ENCODE data around the gene SLC9A2.

Gene SLC9A2

DNA sequence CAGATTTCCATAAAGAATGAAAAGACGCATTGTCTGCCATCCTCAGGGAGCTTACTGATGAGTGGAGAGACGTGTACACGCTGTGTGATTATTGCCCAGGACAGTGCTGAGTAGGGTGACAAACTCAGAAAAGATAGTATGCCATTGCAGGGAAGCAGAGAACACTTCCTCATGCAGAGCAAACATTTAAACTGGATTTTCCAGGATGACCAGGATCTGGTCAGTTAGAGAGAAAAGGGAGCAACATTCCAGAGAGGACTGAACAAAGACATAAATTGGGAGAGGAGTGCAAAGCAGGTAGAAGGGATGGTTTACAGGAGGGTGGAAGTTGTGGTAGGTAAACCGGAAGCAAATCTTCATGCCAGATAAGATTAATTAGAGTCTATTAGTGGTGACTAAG, 2.3 kb downstream of the SLC9A2 start:
- no peak for DNase-seq

DNA sequence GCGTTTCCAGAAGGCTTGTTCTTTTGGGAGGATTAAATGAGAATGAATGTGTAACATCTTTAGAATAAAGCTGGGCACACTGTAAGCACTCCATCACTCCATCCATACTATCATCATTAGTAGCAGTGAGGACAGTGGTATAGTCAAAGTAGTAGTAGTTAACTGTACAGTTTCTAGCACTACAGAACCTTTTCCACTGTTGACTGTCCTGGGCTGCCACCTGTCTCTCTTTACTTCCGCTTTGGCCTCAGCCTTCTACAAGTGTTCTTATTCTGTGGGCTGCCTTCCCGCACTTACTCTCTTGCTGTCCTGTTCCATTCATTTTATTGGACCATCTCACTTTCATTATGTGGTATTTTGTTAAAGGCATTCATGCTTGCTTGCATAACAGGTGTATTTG, 3.3 kb downstream of the SLC9A2 start:
- DNase-seq: no peak

DNA sequence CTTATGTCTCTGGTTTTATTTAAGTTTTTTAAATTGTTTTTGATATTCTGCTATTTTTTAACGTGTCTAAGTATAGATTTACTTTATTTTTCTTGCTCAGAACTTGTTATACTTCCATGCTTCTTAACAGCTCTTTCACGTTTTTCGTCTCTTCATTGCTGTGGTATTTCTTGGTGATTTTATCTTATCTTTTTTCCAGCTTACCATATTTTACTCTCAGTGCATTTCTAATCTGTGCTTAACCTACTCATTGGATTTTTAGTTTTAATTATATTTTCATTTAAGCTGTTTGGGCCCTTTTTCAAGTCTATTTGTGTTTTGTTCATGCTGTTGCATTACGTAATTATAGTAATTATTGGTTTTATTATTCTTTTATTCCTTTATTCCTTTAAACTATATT, 11.1 kb downstream of the SLC9A2 start:
- no peak for DNase-seq

DNA sequence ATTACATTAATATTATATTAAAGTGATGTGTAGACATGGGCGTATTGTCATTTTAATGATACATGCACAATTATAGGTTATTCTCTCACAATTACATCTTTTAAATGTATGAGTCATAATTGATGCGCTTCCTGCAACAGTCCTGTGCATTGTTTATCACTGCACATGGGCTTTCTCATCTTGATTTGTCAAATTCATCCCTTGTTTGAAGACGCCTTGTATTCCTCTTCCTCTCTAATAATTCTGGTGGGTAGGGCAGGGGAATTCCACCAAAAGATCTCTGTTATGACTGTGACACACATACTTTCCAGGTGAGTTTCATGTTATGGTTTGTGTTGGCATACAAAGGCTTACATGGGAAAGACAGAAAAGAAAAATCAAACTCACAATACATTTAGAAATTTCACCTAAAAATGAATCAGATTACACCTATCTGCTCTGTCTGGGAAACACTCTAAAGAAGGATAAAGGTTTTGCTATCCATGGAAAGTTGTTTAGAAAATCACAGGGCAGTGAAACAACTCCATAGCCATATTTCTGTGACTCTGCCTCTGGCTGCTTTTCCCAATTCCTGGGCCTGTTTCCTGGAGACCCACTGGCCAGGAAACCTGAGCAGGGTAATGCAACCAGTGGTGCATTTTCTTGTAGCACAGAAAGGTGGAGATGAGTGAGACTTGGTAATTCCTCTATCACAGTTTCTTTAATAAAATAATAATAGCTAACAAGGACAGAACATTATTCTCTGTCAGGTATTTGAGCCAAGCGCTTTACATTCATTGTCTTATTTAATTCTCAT, 13.2 kb downstream of the SLC9A2 start:
- no peak for DNase-seq

DNA sequence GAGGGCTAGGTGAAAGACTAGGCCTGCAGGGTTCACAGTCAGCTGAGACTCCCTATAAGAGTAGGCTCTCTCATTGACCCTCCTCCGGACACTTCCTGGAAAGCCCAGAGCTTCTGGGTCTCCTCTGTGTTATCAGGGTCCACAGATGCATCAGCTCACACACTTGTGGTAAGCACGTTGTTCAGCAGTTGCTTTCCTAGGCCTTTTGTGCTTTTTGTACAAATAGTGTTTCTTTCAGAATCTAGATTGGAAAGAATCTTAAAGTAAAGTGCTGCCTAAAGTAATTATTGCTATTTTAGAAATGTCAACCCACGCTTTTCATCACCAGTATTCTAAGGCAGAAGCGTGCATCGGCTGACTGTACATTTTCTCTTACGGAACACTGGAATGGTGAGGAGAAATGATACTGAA, 15.5 kb downstream of the SLC9A2 start:
- DNase-seq: no peak

- no peak for DNase-seq
These were observed 16.0 kb downstream of the SLC9A2 start for GRCh38 chr2:102635317-102635716.

- no peak for DNase-seq
These were observed 17.0 kb downstream of the SLC9A2 start for GRCh38 chr2:102636283-102636907.

GRCh38 chr2:102637358-102637757, 18.0 kb downstream of the SLC9A2 start:
- no peak for DNase-seq

DNA sequence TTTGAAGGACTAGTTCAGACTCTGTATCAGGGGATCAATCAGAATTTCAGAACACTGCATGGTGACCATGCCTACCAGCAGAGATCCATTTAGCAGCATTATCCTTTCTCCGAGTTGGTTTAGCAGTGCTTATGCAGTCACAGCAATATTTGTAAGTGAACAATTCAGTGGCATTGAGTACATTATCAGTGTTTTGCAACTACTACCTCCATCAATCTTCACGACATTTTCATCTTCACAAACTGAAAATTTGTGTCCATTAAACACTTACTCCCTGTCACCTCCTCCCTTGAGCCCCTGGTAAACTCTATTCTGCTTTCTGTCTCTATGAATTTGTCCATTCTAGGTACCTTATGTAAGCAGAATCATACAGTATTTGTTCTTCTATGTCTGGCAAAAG, 20.1 kb downstream of the SLC9A2 start:
- no peak for DNase-seq

- no peak for DNase-seq
These were observed 32.8 kb downstream of the SLC9A2 start for GRCh38 chr2:102652126-102652525.

GRCh38 chr2:102657770-102658169, 38.4 kb downstream of the SLC9A2 start:
- no peak for DNase-seq

DNA sequence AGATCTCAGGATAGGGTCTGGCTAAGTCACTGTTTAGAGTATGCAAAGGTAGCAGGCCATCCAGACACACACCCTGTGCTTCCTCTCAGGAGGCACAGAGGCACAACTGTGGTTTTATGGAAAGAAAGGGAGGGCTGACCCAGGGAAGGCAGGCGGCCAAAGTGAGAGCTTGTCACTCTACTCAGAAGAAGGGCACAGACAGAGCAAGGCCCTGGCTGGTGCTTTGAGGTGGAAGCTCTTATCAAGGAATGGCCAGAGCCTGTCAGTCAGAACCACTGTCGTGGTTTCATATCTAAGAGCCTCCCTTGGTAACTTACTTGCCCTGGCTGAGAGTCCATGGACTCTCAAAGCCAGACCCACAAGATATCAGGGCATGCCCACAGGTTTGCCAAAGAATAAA, 40.7 kb downstream of the SLC9A2 start:
- no peak for DNase-seq

- no peak for DNase-seq
These were observed 41.2 kb downstream of the SLC9A2 start for GRCh38 chr2:102660574-102660973.

- no peak for DNase-seq
These were observed 42.5 kb downstream of the SLC9A2 start for GRCh38 chr2:102661846-102662245.

DNA sequence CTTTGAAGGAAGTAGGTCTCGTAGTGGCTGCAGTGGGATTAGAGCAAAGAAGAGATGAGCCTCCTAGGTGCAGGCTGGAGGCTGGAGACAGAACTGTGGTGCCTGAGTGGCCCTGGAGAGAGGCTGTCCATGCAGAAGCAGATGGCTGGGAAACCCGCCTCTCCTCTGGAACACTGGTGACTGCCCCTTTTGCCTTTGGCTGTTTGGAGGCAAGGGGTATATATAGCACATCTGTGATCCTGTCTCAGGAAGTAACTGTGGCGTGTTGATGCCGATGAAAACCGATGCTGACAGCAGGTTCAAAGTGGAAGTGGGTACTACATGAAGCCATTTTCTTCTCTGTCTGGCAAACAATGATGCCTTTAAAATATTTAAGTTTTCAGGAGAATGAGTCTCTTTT, 43.5 kb downstream of the SLC9A2 start:
- no peak for DNase-seq

DNA sequence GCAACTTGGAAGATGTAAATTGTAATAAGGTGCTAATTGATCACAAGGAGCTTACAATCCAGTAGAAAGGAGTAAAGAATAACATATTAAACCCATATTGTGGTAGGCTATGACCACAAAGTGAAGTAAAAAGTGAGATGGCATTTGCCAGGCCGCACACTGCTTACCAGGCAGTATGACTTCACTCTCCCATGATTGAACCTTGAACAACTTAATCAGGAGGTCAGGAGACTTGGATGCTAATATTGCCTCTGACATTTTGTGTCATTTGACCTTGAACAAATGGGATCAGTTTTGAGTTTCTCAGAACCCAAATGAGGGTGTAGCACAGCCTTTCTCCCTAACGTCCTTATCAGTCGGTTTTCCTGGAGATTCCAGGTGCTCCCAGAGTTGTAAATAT, 44.0 kb downstream of the SLC9A2 start:
- no peak for DNase-seq

GRCh38 chr2:102664471-102664909, 45.1 kb downstream of the SLC9A2 start:
- DNase-seq: no peak

DNA sequence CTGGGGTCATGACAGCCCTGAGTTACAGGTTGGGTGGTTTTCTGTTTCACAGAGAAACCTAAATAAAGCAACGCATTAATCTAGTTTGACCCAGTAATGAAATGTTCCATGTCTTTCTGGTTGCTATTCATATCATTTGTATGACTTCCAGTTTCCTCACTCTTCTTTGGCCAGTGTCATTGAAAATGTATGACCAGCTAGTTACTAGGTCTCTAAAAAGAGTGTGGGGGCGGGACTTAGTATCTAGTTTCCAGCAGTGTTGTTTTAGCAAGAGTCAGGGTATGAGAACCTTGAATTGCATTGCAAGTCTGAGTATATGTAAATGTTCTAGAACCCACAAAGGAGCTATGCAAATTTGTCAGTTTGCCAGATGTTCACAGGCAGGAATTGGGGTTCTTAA, 47.7 kb downstream of the SLC9A2 start:
- DNase-seq: no peak

- DNase-seq: no peak
These were observed 48.8 kb downstream of the SLC9A2 start for GRCh38 chr2:102668171-102668570.

GRCh38 chr2:102669401-102669800, 50.0 kb downstream of the SLC9A2 start:
- DNase-seq: no peak

DNA sequence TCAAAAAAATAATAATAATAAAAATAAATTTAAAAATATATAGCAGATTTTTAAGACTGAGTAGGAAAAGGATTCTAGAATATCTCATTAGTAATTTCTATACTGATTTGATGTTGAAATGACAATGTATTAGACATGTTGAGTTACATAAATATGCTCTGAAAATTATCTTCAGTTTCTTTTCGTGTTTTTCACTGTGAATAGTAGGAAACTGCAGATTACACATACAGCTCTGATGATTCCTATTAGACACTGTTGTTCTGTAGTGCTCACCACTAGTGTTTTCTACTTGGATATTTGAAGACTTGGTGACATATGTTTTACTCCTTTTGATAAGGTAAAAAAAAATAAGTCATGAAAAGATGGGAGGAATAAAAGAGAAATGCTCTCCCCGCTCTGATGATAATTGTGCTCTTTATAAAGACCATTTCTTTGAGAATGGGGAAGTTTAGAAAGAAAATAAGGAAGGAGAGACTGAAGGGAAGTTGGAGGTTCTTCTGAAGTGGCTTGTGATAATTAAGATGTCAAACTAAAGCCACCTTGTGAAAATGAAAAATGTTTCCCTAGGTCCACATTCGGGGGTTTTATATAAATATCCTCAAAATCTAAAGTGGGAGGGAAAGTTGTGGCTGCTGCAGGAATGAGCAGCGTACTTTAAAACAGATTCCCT, 52.9 kb downstream of the SLC9A2 start:
- no peak for DNase-seq

GRCh38 chr2:102674370-102674769, 55.0 kb downstream of the SLC9A2 start:
- DNase-seq: no peak

- no peak for DNase-seq
These were observed 55.5 kb downstream of the SLC9A2 start for GRCh38 chr2:102674836-102675235.
